ENCODE results near the gene FAM219B.
"Not testable (repeated sequence)": the region's sequence is repeated elsewhere in the genome, so short reads cannot be mapped to it uniquely, and the experiment has no call there.

The FAM219B gene

GRCh38 chr15:74888716-74889115 is 17.9 kb downstream of the FAM219B start:
- DNase-seq (ENCODE audit: low read depth) = no peak
- H3K4me3 ChIP-seq (replicated peaks; ENCODE audit: low read depth, low read length) = no peak overlapping the region
- no peak for TF ChIP-seq CTCF (IDR thresholded peaks at IDR 0.05; ENCODE audit: low read length, missing control alignments)

GRCh38 chr15:74887537-74888193 is 19.0 kb downstream of the FAM219B start:
- H3K4me3 ChIP-seq (replicated peaks; ENCODE audit: low read depth, low read length) = not testable (repeated sequence)

GRCh38 chr15:74885461-74885860 is 21.2 kb downstream of the FAM219B start:
- DNase-seq (ENCODE audit: low read depth) = no peak
- no peak for TF ChIP-seq CTCF (IDR thresholded peaks at IDR 0.05; ENCODE audit: low read length, missing control alignments)
- no peak overlapping the region for H3K4me3 ChIP-seq (replicated peaks; ENCODE audit: low read depth, low read length)

More at GRCh38 chr15:74887537-74888193, 19.0 kb downstream of the FAM219B start:
- not testable (repeated sequence) for DNase-seq (ENCODE audit: low read depth)

- peak; percentile 30 for DNase-seq (ENCODE audit: low read depth)
- TF ChIP-seq CTCF (IDR thresholded peaks at IDR 0.05; ENCODE audit: low read length, missing control alignments) = no peak
- H3K4me3 ChIP-seq (replicated peaks; ENCODE audit: low read depth, low read length) = no peak overlapping the region
Measured at GRCh38 chr15:74884428-74885223, 22.0 kb downstream of the FAM219B start.

GRCh38 chr15:74882528-74882927 is 24.1 kb downstream of the FAM219B start:
- no peak overlapping the region for H3K4me3 ChIP-seq (replicated peaks; ENCODE audit: low read depth, low read length)
- no peak for DNase-seq (ENCODE audit: low read depth)
- no peak for TF ChIP-seq CTCF (IDR thresholded peaks at IDR 0.05; ENCODE audit: low read length, missing control alignments)

- TF ChIP-seq CTCF (IDR thresholded peaks at IDR 0.05; ENCODE audit: low read length, missing control alignments) = no peak
- H3K4me3 ChIP-seq (replicated peaks; ENCODE audit: low read depth, low read length) = no peak overlapping the region
- no peak for DNase-seq (ENCODE audit: low read depth)
Measured at GRCh38 chr15:74878273-74878672, 28.4 kb downstream of the FAM219B start.

GRCh38 chr15:74873756-74874424 is 32.8 kb downstream of the FAM219B start:
- TF ChIP-seq CTCF (IDR thresholded peaks at IDR 0.05; ENCODE audit: low read length, missing control alignments) = no peak
- H3K4me3 ChIP-seq (replicated peaks; ENCODE audit: low read depth, low read length) = peak overlapping the region; percentile 71
- DNase-seq (ENCODE audit: low read depth) = peak; percentile 13
